Osteoblast (primary cell): ENCODE results near the gene IGF1R. TPM values are rescaled to one million over a fixed set of nuclear protein-coding genes. Genes with fewer than 3 reads are reported as not detected.

ENCODE experiments used
- DNase-seq: peaks from one replicate; pipeline ENCODE4 v3.0.0; 2011; ENCODE audit warnings: low spot score, mixed read lengths; ENCODE audit not compliant: insufficient read length; ENCODE audit errors: missing footprints
- H2AFZ ChIP-seq: 2 replicates; pipeline ENCODE4 v1.6.0; 2011; ENCODE audit warnings: mild to moderate bottlenecking, low read length
- H3K27ac ChIP-seq: 2 replicates; pipeline ENCODE4 v1.5.1; 2011; ENCODE audit warnings: mild to moderate bottlenecking, low read depth, low read length, moderate library complexity
- H3K27me3 ChIP-seq: 2 replicates; pipeline ENCODE4 v1.6.0; 2012; ENCODE audit warnings: mild to moderate bottlenecking, control low read depth, inconsistent platforms, low read length, moderate library complexity; ENCODE audit not compliant: insufficient read depth
- H3K36me3 ChIP-seq: 2 replicates; pipeline ENCODE4 v1.5.1; 2011; ENCODE audit warnings: mild to moderate bottlenecking, low read length, control low read depth, moderate library complexity; ENCODE audit not compliant: insufficient read depth
- H3K4me1 ChIP-seq: 2 replicates; pipeline ENCODE4 v1.5.1; 2011; ENCODE audit warnings: mild to moderate bottlenecking, low read length, control low read depth, moderate library complexity; ENCODE audit not compliant: insufficient read depth
- H3K4me2 ChIP-seq: 2 replicates; pipeline ENCODE4 v1.6.0; 2011; ENCODE audit warnings: mild to moderate bottlenecking, low read length; ENCODE audit not compliant: insufficient read depth
- H3K4me3 ChIP-seq: fragments of 200-600 bp; sonication (generic); 3 replicates; pipeline ENCODE4 v1.5.1; 2012; ENCODE audit warnings: mild to moderate bottlenecking, low read length, inconsistent platforms; ENCODE audit not compliant: insufficient read depth
- H3K79me2 ChIP-seq: 2 replicates; pipeline ENCODE4 v1.6.0; 2012; ENCODE audit warnings: mild to moderate bottlenecking, low read length, control low read depth, inconsistent platforms; ENCODE audit not compliant: insufficient read depth
- H3K9me3 ChIP-seq: 2 replicates; pipeline ENCODE4 v1.5.1; 2011; ENCODE audit warnings: low read depth, low read length, control low read depth
- H4K20me1 ChIP-seq: 2 replicates; pipeline ENCODE4 v1.6.0; 2012; ENCODE audit warnings: mild to moderate bottlenecking, low read length, control low read depth; ENCODE audit not compliant: insufficient read depth
- total RNA-seq: library from RNA; depleted of rRNA; stranded (reverse); fragments of >200 nt; gene quantifications from 2 replicates; pipeline ENCODE4 v1.2.3, GENCODE V29; 2012
- TF ChIP-seq, protein P1 (sequence below): IDR thresholded peaks from 2 replicates; pipeline ENCODE4 v1.5.1; 2011; ENCODE audit warnings: mild to moderate bottlenecking, low read depth, low read length, moderate library complexity; ENCODE audit errors: extremely low read depth

IGF1R gene
- total RNA-seq, 1 donor: 18.8 TPM

DNA sequence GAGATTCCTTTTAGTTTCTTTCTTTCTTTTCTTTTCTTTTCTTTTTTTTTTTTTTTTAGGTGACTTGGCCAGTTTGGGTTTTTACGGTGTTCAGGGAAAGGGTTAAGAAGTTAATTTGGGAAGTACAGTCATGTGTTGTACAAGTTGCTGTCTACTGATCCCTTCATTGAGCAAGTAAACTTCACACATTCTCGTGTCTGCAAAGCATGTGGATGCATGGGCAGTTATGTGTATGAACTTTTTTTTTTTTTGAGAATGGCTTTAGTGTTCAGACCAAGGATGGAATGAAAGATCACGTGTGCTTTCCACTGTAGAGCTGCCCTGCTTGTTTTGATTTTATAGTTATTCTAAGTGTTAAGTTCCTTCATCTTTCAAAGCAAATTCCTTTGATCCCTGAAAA, 227.0 kb downstream of the IGF1R start:
- no peak overlapping the region for H2AFZ ChIP-seq
- no peaks in the 10 kb centered on the region for H3K27me3 ChIP-seq
- no peaks in the 10 kb centered on the region for H3K36me3 ChIP-seq
- no peaks in the 10 kb centered on the region for H3K9me3 ChIP-seq
- H4K20me1 ChIP-seq: no peaks in the 10 kb centered on the region
- TF ChIP-seq, protein P1, sequence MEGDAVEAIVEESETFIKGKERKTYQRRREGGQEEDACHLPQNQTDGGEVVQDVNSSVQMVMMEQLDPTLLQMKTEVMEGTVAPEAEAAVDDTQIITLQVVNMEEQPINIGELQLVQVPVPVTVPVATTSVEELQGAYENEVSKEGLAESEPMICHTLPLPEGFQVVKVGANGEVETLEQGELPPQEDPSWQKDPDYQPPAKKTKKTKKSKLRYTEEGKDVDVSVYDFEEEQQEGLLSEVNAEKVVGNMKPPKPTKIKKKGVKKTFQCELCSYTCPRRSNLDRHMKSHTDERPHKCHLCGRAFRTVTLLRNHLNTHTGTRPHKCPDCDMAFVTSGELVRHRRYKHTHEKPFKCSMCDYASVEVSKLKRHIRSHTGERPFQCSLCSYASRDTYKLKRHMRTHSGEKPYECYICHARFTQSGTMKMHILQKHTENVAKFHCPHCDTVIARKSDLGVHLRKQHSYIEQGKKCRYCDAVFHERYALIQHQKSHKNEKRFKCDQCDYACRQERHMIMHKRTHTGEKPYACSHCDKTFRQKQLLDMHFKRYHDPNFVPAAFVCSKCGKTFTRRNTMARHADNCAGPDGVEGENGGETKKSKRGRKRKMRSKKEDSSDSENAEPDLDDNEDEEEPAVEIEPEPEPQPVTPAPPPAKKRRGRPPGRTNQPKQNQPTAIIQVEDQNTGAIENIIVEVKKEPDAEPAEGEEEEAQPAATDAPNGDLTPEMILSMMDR: no peak
- no peak overlapping the region for H3K4me2 ChIP-seq
- no peak for DNase-seq
- H3K4me1 ChIP-seq: peaks cover 57% of the 10 kb centered on the region
- peaks cover 48% of the 10 kb centered on the region for H3K79me2 ChIP-seq
- H3K4me3 ChIP-seq: no peak overlapping the region
- H3K27ac ChIP-seq: peak overlapping the region; percentile 85

DNA sequence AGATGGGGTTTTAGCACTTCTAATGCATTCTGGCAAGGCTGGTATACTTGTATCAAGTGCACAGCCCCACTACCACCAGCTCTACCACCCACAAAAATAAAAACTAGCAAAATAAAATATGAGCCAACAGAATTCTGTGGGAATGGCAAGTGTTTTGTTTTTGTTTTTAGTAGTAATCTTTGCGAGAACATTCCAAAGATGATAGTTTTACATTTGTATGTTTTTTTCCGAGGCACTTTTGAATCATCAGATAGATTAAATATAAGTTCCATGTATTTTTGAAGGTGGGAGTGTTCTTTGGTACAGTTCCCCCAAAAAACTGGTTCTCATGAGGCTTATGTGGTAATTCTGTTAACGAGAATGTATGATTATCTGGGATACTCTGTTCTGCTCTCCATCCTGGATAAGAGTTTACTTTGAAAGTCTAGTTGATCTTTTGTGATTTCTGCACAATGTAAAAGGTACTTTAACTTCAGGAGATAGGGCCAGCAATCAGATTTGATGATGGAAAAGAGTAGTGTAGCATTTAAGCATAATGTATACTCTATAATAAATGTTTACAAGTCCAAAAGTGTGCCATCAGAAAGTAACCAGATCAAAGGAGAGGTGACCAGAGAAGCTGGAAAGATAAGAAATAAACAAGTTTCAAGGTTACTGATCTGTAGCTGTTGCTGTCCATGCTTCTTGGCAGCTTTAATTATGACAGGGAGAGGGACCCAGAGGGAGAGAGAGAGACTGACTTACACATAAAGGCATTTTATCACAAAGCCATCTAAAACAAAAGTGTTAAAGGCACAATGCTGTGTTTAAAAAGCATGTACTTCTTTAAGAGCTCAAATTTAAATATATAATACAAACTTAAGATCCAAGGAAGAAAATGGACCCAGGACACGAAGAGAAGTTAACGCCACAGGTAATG, 228.4 kb downstream of the IGF1R start:
- Histone ChIP-seq H3K4me1 (peaks cover 57% of the 10 kb centered on the region), H3K27me3 (no peaks in the 10 kb centered on the region), H2AFZ (no peak overlapping the region), H3K9me3 (no peaks in the 10 kb centered on the region), H3K79me2 (peaks cover 46% of the 10 kb centered on the region), H3K27ac (peak overlapping the region; percentile 85), H3K4me3 (no peak overlapping the region), H3K4me2 (peak overlapping the region; percentile 14), H3K36me3 (no peaks in the 10 kb centered on the region), H4K20me1 (no peaks in the 10 kb centered on the region)
- TF ChIP-seq, protein P1: no peak
- DNase-seq: no peak

DNA sequence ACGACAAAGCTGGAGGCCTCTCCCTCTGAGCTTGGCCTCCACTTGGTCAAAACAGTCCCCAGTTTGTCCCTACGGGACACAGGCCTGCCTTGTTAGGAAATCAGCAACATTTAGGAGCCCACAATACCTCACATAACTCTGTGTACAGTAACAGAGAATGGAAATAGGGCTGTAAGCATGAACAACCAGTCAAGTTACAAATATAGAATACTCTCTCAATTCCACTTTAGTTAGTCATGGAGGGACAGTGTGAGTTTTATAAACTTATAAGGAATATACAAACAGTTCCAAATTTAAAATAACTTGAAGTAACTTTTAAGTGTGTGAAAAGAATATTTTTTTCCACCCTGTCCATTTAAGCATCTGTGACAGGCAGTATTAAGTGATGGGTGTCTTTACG, 229.8 kb downstream of the IGF1R start:
- Histone ChIP-seq H3K27ac (peak overlapping the region; percentile 85), H3K36me3 (no peaks in the 10 kb centered on the region), H3K4me3 (no peak overlapping the region), H3K9me3 (no peaks in the 10 kb centered on the region), H4K20me1 (no peaks in the 10 kb centered on the region), H3K4me1 (peaks cover 44% of the 10 kb centered on the region), H3K79me2 (peaks cover 56% of the 10 kb centered on the region), H3K4me2 (peak overlapping the region; percentile 42), H3K27me3 (no peaks in the 10 kb centered on the region), H2AFZ (no peak overlapping the region)
- no peak for DNase-seq
- TF ChIP-seq, protein P1: no peak

DNA sequence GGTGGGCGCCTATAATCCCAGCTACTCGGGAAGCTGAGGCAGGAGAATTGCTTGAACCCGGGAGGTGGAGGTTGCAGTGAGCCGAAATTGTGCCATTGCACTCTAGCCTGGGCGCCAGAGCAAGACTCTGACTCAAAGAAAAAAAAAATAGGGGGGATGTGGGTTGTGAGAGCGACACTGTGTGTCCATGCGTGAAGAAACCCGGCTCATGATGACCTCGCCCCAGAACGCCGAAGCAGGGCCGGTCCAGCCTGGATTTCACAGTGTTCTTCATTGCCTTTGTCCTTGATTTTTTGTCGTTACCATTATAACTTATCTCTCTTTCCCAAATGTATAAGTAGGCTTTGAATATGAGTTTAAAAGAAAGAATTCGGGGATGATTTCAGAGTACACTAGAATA, 230.5 kb downstream of the IGF1R start:
- H3K27ac ChIP-seq: peak overlapping the region; percentile 85
- H3K9me3 ChIP-seq: no peaks in the 10 kb centered on the region
- no peak overlapping the region for H3K4me3 ChIP-seq
- H2AFZ ChIP-seq: no peak overlapping the region
- no peak overlapping the region for H3K4me2 ChIP-seq
- H3K79me2 ChIP-seq: peaks cover 62% of the 10 kb centered on the region
- H4K20me1 ChIP-seq: no peaks in the 10 kb centered on the region
- no peak for DNase-seq
- no peaks in the 10 kb centered on the region for H3K27me3 ChIP-seq
- TF ChIP-seq, protein P1: no peak
- H3K4me1 ChIP-seq: peaks cover 39% of the 10 kb centered on the region
- H3K36me3 ChIP-seq: no peaks in the 10 kb centered on the region
